Lung (tissue), 12 donors: ENCODE data around the gene RPL23. TPM values are rescaled to one million over a fixed set of nuclear protein-coding genes. Genes with fewer than 3 reads are reported as not detected.

Experiments used
- ATAC-seq: fragments of 200-7000 bp; cut with Tn5 transposase; one replicate; pipeline ENCODE4 v1.9.1; 2020; ENCODE audit warnings: moderate number of reproducible peaks; ENCODE audit not compliant: insufficient read depth, low FRiP score
- DNase-seq, 3 donors: peaks; one replicate each; pipeline ENCODE4 v3.0.0-alpha.2; 2013 to 2017
- H3K27ac ChIP-seq, 2 donors: one replicate each; pipeline ENCODE4 v1.5.1; 2013; ENCODE audit warnings: mild to moderate bottlenecking in 2 of 2, moderate library complexity in 2 of 2, control low read depth in 1 of 2, inconsistent platforms in 1 of 2, low read depth in 1 of 2, low read length in 1 of 2
- H3K27me3 ChIP-seq, 3 donors: one replicate each; pipeline ENCODE4 v1.5.1; 2013; ENCODE audit warnings: low read length in 2 of 3; ENCODE audit not compliant: control insufficient read depth in 3 of 3, insufficient read depth in 3 of 3
- H3K36me3 ChIP-seq, 4 donors: one replicate each; pipeline ENCODE4 v1.5.1; 2013; ENCODE audit warnings: low read length in 4 of 4, mild to moderate bottlenecking in 1 of 4, moderate library complexity in 1 of 4; ENCODE audit not compliant: control insufficient read depth in 4 of 4, insufficient read depth in 4 of 4
- H3K4me1 ChIP-seq, 5 donors: one replicate each; pipeline ENCODE4 v1.5.1; 2013; ENCODE audit warnings: low read length in 5 of 5, mild to moderate bottlenecking in 2 of 5, moderate library complexity in 1 of 5; ENCODE audit not compliant: control insufficient read depth in 5 of 5, insufficient read depth in 5 of 5
- H3K4me3 ChIP-seq: one replicate; pipeline ENCODE4 v1.5.1; 2013; ENCODE audit warnings: mild to moderate bottlenecking, control low read depth, moderate library complexity
- H3K9ac ChIP-seq, 2 donors: one replicate each; pipeline ENCODE4 v1.5.1; 2013; ENCODE audit warnings: low read length in 2 of 2, control low read depth in 1 of 2; ENCODE audit not compliant: insufficient read depth in 1 of 2
- H3K9me3 ChIP-seq, 4 donors: one replicate each; pipeline ENCODE4 v1.5.1; 2013; ENCODE audit warnings: low read length in 3 of 4, mild to moderate bottlenecking in 1 of 4, moderate library complexity in 1 of 4; ENCODE audit not compliant: control insufficient read depth in 4 of 4, insufficient read depth in 3 of 4
- CTCF ChIP-seq: IDR thresholded peaks from 2 replicates; pipeline ENCODE4 v1.5.1; 2012; ENCODE audit warnings: mild to moderate bottlenecking; ENCODE audit errors: control extremely low read depth, extremely low read depth
- whole genome bisulfite sequencing, 2 donors: extraction: QIAGEN DNeasy Blood & Tissue Kit; methylation state at CpG; one replicate each; pipeline ENCODE4 v1.1.7; 2013; 5-methylcytosine and 5-hydroxymethylcytosine counted together
- polyA plus RNA-seq, 2 donors: library from polyadenylated mRNA; stranded (reverse); fragments of 200-250 nt; gene quantifications; one replicate each; pipeline ENCODE4 v1.2.1, GENCODE V29; 2013
- total RNA-seq, 2 donors: library from RNA; depleted of rRNA in 1 of 2; stranded (reverse); fragments of >200 nt in 1 of 2; gene quantifications; one replicate each; pipeline ENCODE4 v1.2.1, GENCODE V29; 2014 to 2021
- donor health status: control.
- donor health status: control.
- donor health status: Bipolar disorder and iron deficiency.
- donor health status: healthy.
- donor health status: DM: yes; HTN: yes; CAD: no.

RPL23 gene
- total and polyA plus RNA-seq, 4 donors = 989 to 4,467 (median 1,773) TPM

GRCh38 chr17:38897671-38898290, 44.3 kb upstream of the RPL23 start:
- Histone ChIP-seq H3K4me3 (no peak overlapping the region), H3K4me1 (peaks cover 11 to 60% (median 18%) of the 10 kb centered on the region in 5 donors), H3K27me3 (no peaks in the 10 kb centered on the region), H3K36me3 (peaks cover 0 to 53% (median 23%) of the 10 kb centered on the region in 4 donors), H3K9ac (no peak overlapping the region), H3K27ac (peak overlapping the region; percentile 26 to 55), H3K9me3 (no peaks in the 10 kb centered on the region)
- WGBS, 2 donors = 64 to 66% methylated on average over 12 of the region's 12 CpGs
- no peak for TF ChIP-seq CTCF
- no peak for ATAC-seq
- DNase-seq = no peak

GRCh38 chr17:38897176-38897575, 43.7 kb upstream of the RPL23 start:
- DNase-seq (no peak), ATAC-seq (no peak)
- WGBS, 2 donors = 53 to 64% methylated on average over 6 of the region's 6 CpGs
- H3K4me3 ChIP-seq = no peak overlapping the region
- H3K9ac ChIP-seq = no peak overlapping the region
- H3K27ac ChIP-seq = peak overlapping the region; percentile 14 to 55
- no peak for TF ChIP-seq CTCF
- no peaks in the 10 kb centered on the region for H3K27me3 ChIP-seq
- no peaks in the 10 kb centered on the region for H3K9me3 ChIP-seq
- H3K36me3 ChIP-seq = peaks cover 0 to 57% (median 27%) of the 10 kb centered on the region in 4 donors
- peaks cover 11 to 62% (median 18%) of the 10 kb centered on the region in 5 donors for H3K4me1 ChIP-seq

- 61 to 72% methylated on average over 13 of the region's 13 CpGs for WGBS, 2 donors
- ATAC-seq (no peak), DNase-seq (peak in 2 of 3 donors; percentile 42)
- H3K4me1 ChIP-seq = peaks cover 11 to 59% (median 18%) of the 10 kb centered on the region in 5 donors
- H3K9ac ChIP-seq = no peak overlapping the region
- TF ChIP-seq CTCF = no peak
- H3K27me3 ChIP-seq = no peaks in the 10 kb centered on the region
- peaks cover 0 to 61% (median 32%) of the 10 kb centered on the region in 4 donors for H3K36me3 ChIP-seq
- H3K9me3 ChIP-seq = no peaks in the 10 kb centered on the region
- H3K27ac ChIP-seq = peak overlapping the region; percentile 34 to 55
- H3K4me3 ChIP-seq = no peak overlapping the region
Observed at GRCh38 chr17:38896346-38896954, 42.9 kb upstream of the RPL23 start.
